Stomach smooth muscle (tissue), 2 donors: ENCODE data around the gene HEXIM1.

ENCODE experiments used
- H3K27ac ChIP-seq: one replicate; pipeline ENCODE4 v1.7.0; 2013; ENCODE audit warnings: mild to moderate bottlenecking, low read length, inconsistent platforms
- H3K27me3 ChIP-seq, 2 donors: one replicate each; pipeline ENCODE4 v1.7.0; 2013; ENCODE audit warnings: low read length in 2 of 2; ENCODE audit not compliant: insufficient read depth in 2 of 2, control insufficient read depth in 1 of 2
- H3K36me3 ChIP-seq, 2 donors: one replicate each; pipeline ENCODE4 v1.7.0; 2013; ENCODE audit warnings: low read length in 2 of 2; ENCODE audit not compliant: control insufficient read depth in 2 of 2, insufficient read depth in 2 of 2
- H3K4me1 ChIP-seq: one replicate; pipeline ENCODE4 v1.7.0; 2013; ENCODE audit warnings: low read length; ENCODE audit not compliant: control insufficient read depth, insufficient read depth
- H3K4me3 ChIP-seq, 2 donors: one replicate each; pipeline ENCODE4 v1.7.0; 2013; ENCODE audit warnings: low read length in 2 of 2
- H3K9ac ChIP-seq, 2 donors: one replicate each; pipeline ENCODE4 v1.7.0; 2013; ENCODE audit warnings: low read length in 2 of 2, mild to moderate bottlenecking in 1 of 2
- H3K9me3 ChIP-seq, 2 donors: one replicate each; pipeline ENCODE4 v1.7.0; 2013; ENCODE audit warnings: low read length in 2 of 2; ENCODE audit not compliant: control insufficient read depth in 2 of 2
- donor health status: healthy.
- donor health status: Pancreatic carcinoma.

Gene HEXIM1

DNA sequence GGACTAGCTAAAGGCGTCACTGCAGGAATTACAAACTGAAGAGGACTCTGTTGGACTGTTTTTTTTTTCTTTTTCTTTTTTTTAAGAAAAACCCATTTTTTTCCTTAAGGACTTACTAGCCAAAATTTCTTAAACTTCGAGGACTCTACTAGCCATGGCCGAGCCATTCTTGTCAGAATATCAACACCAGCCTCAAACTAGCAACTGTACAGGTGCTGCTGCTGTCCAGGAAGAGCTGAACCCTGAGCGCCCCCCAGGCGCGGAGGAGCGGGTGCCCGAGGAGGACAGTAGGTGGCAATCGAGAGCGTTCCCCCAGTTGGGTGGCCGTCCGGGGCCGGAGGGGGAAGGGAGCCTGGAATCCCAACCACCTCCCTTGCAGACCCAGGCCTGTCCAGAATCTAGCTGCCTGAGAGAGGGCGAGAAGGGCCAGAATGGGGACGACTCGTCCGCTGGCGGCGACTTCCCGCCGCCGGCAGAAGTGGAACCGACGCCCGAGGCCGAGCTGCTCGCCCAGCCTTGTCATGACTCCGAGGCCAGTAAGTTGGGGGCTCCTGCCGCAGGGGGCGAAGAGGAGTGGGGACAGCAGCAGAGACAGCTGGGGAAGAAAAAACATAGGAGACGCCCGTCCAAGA lies 878 bp downstream of the HEXIM1 start:
- Histone ChIP-seq H3K27ac (peak overlapping the region; percentile 99), H3K9me3 (no peaks in the 10 kb centered on the region), H3K4me3 (peak overlapping the region; percentile 80 to 98), H3K27me3 (no peaks in the 10 kb centered on the region), H3K4me1 (peaks cover 35% of the 10 kb centered on the region), H3K9ac (peak overlapping the region; percentile 95 to 98), H3K36me3 (no peaks in the 10 kb centered on the region)

GRCh38 chr17:45149669-45150664 lies 1.7 kb downstream of the HEXIM1 start:
- no peaks in the 10 kb centered on the region for H3K9me3 ChIP-seq
- H3K4me1 ChIP-seq: peaks cover 27% of the 10 kb centered on the region
- no peaks in the 10 kb centered on the region for H3K36me3 ChIP-seq
- peak overlapping the region; percentile 95 to 98 for H3K9ac ChIP-seq
- peak overlapping the region; percentile 99 for H3K27ac ChIP-seq
- no peaks in the 10 kb centered on the region for H3K27me3 ChIP-seq
- H3K4me3 ChIP-seq: peak overlapping the region; percentile 80 to 98

DNA sequence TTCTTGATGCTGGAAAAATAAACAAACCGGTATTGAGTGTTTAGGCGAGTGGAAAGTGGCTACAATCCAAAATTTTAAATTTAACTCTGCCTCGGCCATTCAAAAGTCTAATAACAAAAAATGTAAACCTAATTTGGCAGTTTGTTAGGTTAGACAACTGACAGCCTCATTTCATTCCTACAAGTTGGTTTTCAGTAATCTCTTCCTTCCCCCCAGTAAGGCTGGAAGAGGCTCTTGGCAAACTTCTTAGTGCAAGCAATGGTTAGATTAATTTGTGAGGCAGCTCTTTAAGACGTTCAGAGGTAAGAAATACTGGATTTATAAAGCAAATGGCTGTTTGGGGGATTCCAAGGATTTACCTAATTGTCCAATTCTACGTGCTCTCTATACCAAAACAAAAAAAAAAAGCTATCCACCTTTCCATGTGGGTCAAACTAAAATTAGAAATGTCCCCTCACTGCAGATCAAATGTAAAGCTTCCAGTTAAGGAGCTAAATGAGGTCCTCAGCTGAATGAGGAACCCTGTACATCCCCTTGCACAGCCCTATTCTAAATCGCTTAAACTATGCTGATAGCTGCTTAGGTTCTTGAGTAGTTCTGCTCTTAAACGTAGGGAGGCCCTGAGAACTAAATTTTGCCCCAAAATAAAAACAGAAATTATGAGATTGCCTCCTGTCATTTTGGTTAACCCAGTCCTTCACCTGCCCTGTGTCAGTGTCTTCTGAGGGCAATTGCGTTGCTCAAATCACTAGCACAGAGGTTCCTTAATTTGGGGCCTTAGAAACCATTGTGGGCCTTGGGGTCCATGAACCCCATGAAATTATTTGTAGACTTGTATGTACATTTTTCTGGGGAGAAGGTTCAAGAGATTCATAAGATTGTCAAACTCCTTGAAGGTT lies 2.9 kb downstream of the HEXIM1 start:
- H3K4me3 ChIP-seq: peak overlapping the region; percentile 62 to 98
- peak overlapping the region; percentile 25 for H3K27ac ChIP-seq
- peak overlapping the region; percentile 13 to 95 for H3K9ac ChIP-seq
- no peaks in the 10 kb centered on the region for H3K27me3 ChIP-seq
- H3K9me3 ChIP-seq: no peaks in the 10 kb centered on the region
- peaks cover 24% of the 10 kb centered on the region for H3K4me1 ChIP-seq
- no peaks in the 10 kb centered on the region for H3K36me3 ChIP-seq

- H3K4me3 ChIP-seq: no peak overlapping the region
- peaks cover 28% of the 10 kb centered on the region for H3K4me1 ChIP-seq
- H3K27me3 ChIP-seq: no peaks in the 10 kb centered on the region
- no peaks in the 10 kb centered on the region for H3K36me3 ChIP-seq
- H3K9ac ChIP-seq: no peak overlapping the region
- no peaks in the 10 kb centered on the region for H3K9me3 ChIP-seq
- H3K27ac ChIP-seq: no peak overlapping the region
These were observed 6.8 kb downstream of the HEXIM1 start for GRCh38 chr17:45155029-45155428.

DNA sequence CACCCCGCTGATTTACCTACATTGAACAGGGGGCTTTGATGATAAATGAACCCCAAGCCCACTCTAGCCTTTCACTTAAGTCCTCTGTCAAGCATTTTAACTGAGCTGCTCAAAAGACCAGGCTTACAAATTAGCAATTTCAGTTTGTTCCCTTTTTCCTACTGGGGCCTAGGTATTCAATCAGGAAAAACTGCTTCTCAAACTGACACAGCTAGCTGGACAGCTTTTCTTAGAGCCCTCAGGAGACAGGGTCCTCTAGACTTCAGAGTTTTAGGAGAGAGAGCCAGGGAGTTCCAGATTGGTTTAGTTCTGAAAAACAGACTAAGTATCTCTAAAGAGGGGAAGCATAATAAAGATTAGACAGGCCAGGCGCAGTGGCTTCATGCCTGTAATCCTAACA lies 7.2 kb downstream of the HEXIM1 start:
- no peaks in the 10 kb centered on the region for H3K27me3 ChIP-seq
- no peak overlapping the region for H3K4me3 ChIP-seq
- no peak overlapping the region for H3K27ac ChIP-seq
- peak overlapping the region in 1 of 2 donors; percentile 21 for H3K9ac ChIP-seq
- H3K4me1 ChIP-seq: peaks cover 28% of the 10 kb centered on the region
- no peaks in the 10 kb centered on the region for H3K9me3 ChIP-seq
- H3K36me3 ChIP-seq: no peaks in the 10 kb centered on the region

DNA sequence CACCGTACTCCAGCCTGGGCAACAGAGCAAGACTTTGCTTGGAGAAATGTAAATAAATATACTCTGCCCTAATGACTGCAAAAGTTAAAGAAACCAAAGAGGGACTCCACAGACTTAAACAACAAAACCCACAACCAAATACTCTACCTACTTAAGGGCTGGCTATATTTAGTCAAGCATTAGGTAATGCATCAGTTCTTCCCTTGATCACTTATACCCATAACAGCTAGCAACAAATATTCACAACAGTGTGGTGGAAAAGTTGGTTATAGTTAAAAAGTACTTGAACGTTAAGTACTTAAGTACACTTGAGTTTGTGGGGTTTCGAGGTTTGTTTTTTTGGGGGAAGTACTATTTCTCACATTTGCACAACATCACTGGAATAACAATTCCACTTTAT lies 8.0 kb downstream of the HEXIM1 start:
- Histone ChIP-seq H3K4me3 (no peak overlapping the region), H3K9ac (no peak overlapping the region), H3K27me3 (no peaks in the 10 kb centered on the region), H3K27ac (no peak overlapping the region), H3K36me3 (no peaks in the 10 kb centered on the region), H3K9me3 (no peaks in the 10 kb centered on the region), H3K4me1 (peaks cover 25% of the 10 kb centered on the region)

GRCh38 chr17:45160447-45161287 lies 12.4 kb downstream of the HEXIM1 start:
- peak overlapping the region; percentile 100 for H3K27ac ChIP-seq
- H3K9ac ChIP-seq: peak overlapping the region; percentile 96 to 99
- peak overlapping the region; percentile 85 to 98 for H3K4me3 ChIP-seq
- H3K9me3 ChIP-seq: no peaks in the 10 kb centered on the region
- H3K27me3 ChIP-seq: no peaks in the 10 kb centered on the region
- peaks cover 27% of the 10 kb centered on the region for H3K4me1 ChIP-seq
- peaks cover 0 to 4% of the 10 kb centered on the region in 2 donors for H3K36me3 ChIP-seq

DNA sequence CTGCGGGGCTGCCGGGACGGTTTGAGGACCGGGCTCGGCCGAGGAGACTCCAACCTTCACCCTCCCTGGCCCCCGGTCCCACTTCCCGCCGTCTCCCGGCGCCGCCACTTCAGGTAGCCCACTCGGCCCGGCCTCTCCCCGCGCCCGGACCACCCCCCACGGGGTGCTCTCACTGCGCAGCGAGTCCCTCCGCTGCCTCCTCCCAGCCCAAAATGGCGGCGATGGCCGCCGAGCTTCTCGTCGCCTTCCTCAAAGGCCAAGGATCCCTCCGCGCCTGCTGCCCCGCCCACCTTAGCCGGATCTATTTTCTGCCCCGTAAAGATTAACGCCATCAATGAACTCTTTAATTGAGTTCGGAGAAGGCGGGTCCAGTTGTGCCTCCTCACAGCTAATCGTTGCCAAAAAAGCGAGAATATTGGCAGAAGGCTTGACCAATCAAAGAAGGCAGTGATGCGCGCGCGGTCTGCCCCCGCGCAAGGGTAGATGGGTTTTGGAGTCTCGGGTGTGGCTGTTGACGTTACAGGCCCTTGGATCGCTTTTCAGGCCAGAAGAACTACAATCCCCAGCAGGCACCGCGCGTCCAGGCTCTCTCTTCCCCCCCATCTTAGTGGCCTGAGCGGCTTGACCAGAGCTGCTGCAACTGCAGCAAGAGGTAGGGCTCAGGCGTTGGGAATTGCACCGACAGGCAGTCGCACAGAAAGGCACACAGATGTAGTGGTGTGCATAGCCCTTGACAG lies 13.2 kb downstream of the HEXIM1 start, which contains the start of gene HEXIM2:
HEXIM2 (plus strand) TSS at position 588 of the 737 bp plus-strand sequence. CDS start 919 bp downstream, outside the sequence.
- H3K27ac ChIP-seq: peak within 1 kb of the TSS; percentile 100

DNA sequence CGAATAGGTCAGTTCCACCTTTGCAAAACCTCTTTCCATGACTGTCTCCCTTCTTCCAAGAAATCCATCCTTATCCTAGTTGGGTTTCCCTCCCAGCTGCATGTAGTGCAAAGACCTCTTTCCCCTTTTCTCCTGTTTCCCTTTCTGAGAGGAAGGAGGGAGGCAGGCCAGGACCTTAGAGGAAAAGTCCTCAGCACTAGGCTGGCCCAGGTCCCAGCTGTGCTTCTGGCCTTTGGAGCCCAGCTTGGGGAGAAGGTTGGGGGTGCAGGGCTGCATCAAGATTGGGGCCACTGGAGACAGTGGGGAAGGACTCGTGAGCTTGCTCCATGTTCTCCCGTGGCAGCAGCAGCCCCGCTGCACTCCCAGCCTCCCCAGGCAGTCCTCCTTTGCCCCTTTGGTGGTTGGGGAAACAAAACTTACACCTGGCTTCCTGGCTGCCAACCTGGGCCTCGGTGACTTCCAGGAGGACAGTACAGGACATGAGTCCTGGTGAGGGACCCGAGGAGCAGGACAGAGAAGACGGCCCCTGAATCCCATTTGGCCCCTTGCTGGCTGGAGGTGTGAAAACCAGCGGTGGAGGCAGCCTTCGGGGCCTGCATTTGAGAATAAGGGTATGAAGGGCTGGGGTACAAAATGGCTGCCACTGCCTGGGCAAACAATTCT lies 13.9 kb downstream of the HEXIM1 start:
- Histone ChIP-seq H3K4me3 (peak overlapping the region; percentile 48 to 98), H3K27ac (peak overlapping the region; percentile 62), H3K36me3 (peaks cover 0 to 4% of the 10 kb centered on the region in 2 donors), H3K4me1 (peaks cover 27% of the 10 kb centered on the region), H3K27me3 (no peaks in the 10 kb centered on the region), H3K9ac (peak overlapping the region; percentile 1 to 62), H3K9me3 (no peaks in the 10 kb centered on the region)

More for the DNA sequence above, 13.2 kb downstream of the HEXIM1 start, which contains the start of gene HEXIM2:
- Histone ChIP-seq H3K9me3 (no peaks in the 10 kb centered on the region), H3K4me3 (peak within 1 kb of the TSS; percentile 85 to 98), H3K4me1 (peaks cover 27% of the 10 kb centered on the region), H3K9ac (peak within 1 kb of the TSS; percentile 96 to 99), H3K27me3 (no peaks in the 10 kb centered on the region), H3K36me3 (peaks cover 0 to 4% of the 10 kb centered on the region in 2 donors)
